GM08714 (cell line): ENCODE measurements around the gene PCP2.

ENCODE experiments used
- H3K4me3 ChIP-seq: fragments of 200-500 bp; sonication (Bioruptor generic); 2 replicates; pipeline ENCODE4 v1.5.1; 2014; ENCODE audit warnings: mild to moderate bottlenecking, low read length, inconsistent platforms
- ZNF274 ChIP-seq: IDR thresholded peaks from 2 replicates; pipeline ENCODE4 v1.6.1; 2012; ENCODE audit warnings: mild to moderate bottlenecking, low read depth, low read length

The PCP2 gene

DNA sequence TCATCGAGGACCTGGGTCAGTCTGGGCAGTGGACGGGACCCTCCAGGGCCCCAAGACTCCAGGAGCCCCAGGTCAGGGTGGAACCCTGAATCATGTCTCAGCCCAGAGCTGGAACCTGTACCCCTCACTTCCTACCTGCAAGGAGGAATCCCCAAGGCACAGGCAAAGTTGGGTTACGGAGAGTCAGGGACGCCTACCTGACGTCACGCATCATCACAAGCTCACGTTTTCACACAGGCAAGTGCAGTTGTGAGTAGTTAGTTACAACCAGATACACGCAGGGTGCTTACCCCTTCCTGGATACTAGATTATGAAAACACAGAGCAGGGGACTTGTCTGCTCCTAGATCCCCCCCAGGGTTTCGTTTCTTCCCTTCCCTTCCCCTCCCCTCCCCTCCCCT lies 37.3 kb upstream of the PCP2 start:
- no peak overlapping the region for H3K4me3 ChIP-seq

DNA sequence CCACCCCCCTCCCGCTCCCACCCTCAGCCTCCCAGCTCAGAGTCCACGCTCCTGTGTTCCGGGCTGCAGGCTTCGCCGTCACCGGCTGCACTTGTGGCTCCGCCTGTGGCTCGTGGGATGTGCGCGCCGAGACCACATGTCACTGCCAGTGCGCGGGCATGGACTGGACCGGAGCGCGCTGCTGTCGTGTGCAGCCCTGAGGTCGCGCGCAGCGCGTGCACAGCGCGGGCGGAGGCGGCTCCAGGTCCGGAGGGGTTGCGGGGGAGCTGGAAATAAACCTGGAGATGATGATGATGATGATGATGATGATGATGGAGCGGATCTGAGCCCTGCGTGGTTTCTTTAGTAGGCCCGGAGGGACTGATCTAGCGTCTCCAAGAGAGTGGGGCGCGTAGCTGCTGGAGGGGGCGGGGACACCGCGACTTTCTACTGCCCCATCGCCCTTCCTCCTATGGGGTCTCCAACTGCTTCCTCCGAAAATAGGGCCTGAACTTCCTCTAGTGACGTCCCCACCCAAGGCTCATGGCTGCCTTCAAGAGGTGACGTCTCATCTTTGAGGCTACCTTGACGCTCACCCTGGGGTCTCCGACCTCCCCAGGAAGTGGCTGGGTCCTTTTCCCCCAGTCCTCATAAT lies 36.7 kb upstream of the PCP2 start:
- no peak for TF ChIP-seq ZNF274
- no peak overlapping the region for H3K4me3 ChIP-seq

More for the DNA sequence above, 37.3 kb upstream of the PCP2 start:
- TF ChIP-seq ZNF274: no peak

DNA sequence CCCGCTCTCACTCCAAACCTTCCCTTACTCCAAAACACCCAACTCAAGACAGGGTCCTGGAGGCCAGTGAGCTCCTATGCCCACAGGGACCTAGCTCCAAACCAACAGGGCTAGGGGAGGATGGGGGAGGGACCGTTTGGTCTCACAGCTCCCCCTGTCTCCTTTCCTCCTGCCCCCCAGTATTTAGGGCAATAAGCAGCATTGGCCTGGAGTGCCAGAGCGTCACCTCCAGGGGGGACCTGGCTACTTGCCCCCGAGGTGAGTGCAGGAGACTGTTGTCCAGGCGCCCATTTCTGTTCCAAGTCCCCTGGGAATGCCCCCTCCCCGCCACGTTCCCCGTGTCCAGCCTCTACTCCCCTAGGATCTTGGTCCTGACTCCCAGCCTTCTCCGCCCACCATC lies 36.1 kb upstream of the PCP2 start:
- no peak overlapping the region for H3K4me3 ChIP-seq
- TF ChIP-seq ZNF274: no peak

DNA sequence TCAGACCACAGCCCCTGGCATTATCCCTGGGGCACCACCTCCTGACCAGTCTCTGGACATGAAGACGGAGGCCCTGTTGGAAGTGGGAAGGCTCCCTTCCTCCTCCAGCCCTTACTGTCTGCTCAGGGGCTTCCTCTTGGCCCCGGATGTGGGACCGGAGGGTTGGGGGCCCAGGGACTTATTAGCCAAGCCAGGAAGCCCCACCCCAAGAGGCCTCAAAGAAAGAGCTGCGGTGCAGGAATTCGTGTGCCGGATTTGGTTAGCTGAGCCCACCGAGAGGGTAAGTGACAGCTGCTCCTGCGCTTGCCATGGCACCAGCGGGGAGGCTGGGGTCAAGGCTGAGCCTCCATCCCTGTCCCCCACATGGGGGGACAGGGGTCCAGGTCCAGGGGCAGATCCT lies 35.3 kb upstream of the PCP2 start, which contains the start of gene RETN:
Gene RETN (plus strand): TSS at position 208 of the 400 bp plus-strand sequence. CDS start 278 bp downstream, outside the sequence.
- TF ChIP-seq ZNF274: no peak
- H3K4me3 ChIP-seq: no peak within 1 kb of the TSS

DNA sequence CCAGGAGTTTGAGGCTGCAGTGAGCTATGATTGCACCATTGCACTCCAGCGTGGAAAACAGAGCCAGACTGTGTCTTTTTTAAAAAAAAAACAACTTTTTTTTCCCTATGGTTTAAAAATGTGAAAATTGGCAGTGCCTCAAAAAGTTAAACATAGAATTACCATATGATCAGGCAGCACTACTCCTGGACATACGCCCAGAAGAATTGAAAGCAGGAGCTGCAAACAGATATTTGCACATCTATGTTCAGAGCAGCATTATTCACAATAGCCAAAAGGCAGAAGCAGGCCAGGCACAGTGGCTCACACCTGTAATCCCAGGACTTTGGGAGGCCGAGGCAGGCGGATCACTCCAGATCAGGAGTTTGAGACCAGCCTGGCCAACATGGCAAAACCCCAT lies 31.6 kb upstream of the PCP2 start:
- no peak for TF ChIP-seq ZNF274

DNA sequence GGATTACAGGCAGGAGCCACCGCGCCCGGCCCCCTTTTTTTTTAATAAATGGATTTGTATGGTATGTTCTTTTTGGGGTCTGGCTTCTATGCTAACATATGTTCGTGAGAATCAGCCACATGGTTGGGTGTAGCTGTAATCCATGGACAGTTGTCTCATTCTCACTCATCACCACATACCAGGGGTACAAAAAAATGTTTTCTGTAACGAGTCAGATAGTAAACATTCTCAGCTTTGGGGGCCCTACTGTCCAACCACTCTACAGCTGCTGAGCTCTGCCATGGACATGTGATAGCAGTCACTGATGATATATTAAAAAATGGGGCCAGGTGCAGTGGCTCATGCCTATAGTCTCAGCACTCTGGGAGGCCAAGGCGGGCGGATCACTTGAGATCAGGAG lies 30.2 kb upstream of the PCP2 start:
- TF ChIP-seq ZNF274: no peak
- no peak overlapping the region for H3K4me3 ChIP-seq

More for the DNA sequence above, 31.6 kb upstream of the PCP2 start:
- no peak overlapping the region for H3K4me3 ChIP-seq

DNA sequence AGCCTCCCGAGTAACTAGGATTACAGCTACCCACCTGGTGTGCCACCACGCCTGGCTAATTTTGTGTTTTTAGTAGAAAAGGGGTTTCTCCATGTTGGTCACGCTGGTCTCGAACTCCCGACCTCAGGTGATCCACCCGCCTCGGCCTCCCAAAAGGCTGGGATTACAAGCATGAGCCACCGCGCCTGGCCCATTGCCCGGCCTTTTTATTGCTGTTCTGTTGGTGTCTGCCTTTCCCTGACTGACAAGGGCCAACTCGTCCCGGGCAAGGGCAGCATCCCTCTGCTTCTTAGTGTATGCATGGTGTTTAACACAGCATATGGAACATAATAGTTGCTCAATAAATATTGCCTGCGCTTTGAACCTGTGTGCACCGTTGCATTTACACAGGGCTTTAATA lies 29.1 kb upstream of the PCP2 start:
- no peak for TF ChIP-seq ZNF274

DNA sequence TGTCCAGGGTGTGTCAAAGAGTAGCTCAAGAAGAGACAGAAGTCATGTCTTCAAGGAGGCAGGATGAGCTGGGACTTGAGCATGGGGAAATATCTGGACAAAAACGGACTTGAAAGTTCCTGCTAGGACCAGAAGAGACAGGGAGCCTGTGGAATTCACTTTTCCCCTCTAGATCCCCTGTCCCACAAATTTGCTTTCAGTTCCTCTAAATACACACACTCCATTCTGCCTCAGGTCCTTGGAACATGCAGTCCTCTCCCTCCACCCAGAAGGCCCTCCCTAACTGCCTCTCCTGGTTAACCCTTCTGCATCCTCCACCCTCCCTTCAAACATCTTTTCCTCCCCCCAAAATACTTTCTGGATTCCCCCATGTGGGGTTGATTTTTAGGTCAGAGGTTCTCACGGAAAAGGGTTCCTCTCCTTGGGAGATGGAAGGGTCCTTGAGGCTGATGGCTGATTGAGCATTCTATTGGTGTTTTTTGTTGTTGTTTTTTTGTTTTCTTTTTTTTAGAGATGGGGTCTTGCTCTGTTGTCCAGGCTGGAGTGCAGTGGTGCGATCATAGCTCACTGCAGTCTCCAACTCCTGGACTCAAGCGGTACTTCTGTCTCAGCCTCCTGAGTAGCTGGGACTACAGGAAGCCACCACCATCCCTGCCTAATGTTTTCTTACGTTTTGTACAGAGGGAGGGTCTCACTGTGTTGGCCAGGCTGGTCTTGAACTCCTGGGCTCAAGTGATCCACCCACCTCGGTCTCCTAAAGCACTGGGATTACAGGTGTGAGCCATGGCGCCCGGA lies 28.4 kb upstream of the PCP2 start:
- no peak for TF ChIP-seq ZNF274
- no peak overlapping the region for H3K4me3 ChIP-seq

More for the DNA sequence above, 29.1 kb upstream of the PCP2 start:
- no peak overlapping the region for H3K4me3 ChIP-seq

DNA sequence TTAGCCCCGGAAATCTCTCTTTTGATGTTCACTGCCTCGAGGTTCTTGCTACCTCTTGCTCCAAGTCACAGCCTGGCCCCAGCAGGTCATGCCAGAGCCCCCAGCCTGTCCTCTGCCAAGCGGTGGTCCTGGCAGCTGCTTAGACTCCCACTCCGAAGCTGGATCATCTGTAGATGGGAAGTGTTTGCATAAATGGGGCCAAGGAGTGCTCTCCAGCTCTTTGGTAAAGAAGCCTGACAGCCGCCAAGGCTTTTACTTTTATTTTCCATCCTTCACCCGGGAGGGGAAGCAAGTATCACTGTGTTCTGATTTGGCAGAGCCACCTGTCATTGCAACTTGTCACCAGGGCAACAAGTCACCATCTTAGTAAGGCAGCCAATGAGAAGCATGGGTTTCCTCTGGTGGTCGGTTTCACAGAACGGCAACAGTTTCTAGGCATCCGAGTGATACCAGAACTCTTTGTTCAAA lies 24.7 kb upstream of the PCP2 start:
- H3K4me3 ChIP-seq: peak overlapping the region; percentile 1; the same call in 1 of the 2 replicates
- TF ChIP-seq ZNF274: no peak

DNA sequence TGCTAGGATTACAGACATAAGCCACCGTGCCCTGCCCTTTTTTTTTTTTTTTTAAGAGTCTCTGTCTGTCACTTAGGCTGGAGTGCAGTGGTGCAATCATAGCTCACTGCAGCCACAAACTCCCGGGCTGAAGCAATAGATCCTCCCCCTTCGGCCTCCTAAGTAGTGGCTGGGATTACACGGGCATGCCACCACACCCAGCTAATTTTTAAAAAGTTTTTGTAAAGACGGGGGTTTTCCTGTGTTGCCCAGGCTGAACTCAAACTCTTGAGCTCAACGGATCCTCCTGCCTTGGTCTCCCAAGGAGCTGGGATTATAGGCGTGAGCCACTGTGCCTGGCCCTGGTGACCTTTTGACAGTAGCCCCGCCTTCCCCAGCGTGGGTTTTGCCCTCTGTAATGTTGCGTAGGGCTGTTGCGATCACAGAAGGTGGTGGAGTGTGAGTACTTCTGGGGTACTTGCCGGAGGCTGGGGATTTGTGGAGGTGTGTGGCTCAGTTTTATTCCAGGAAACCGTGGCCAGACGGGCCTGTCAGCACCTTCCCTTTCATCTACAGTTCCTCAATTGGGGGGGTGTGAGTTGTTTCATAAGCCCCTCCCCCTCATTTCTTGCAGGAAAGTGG lies 23.7 kb upstream of the PCP2 start:
- no peak for TF ChIP-seq ZNF274
- H3K4me3 ChIP-seq: no peak overlapping the region

DNA sequence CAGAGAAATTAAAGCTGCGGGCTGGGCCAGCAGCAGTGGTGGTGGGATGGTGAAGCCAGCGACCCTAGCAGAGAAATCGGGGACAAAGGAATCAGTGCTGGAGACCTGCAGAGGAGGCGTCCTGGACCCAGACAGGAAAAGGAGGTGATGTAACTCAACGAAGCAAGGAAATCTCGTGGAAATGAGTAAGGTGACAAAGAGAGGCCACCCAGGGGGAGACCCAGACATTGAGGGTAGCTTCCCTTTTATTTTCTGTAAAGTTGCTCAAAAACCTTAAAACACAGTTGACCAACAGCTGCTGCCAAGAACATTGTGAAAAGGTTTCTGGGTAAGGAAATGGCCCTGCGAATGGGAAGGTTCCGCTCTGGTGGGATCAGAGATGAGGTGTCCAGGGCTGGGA lies 22.1 kb upstream of the PCP2 start:
- TF ChIP-seq ZNF274: no peak
- H3K4me3 ChIP-seq: no peak overlapping the region

DNA sequence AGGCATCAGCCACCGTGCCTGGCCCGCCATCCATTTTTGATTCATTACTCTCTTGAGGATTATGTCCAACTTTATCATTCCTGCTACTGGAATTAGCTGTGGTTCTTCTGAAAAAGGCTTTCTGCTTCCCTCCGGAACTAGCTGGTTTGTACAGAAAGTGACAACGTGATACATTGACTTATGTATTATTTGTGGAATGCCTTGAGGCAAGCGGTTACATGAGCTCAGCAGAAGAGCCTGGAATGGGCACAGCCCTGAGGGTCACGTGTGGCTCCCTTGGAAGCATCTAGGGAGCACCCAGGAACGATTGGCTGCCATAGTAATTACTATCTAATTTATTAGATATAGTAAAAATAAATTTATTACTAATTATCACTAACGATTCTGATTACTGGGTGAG lies 20.9 kb upstream of the PCP2 start:
- no peak overlapping the region for H3K4me3 ChIP-seq
- no peak for TF ChIP-seq ZNF274

DNA sequence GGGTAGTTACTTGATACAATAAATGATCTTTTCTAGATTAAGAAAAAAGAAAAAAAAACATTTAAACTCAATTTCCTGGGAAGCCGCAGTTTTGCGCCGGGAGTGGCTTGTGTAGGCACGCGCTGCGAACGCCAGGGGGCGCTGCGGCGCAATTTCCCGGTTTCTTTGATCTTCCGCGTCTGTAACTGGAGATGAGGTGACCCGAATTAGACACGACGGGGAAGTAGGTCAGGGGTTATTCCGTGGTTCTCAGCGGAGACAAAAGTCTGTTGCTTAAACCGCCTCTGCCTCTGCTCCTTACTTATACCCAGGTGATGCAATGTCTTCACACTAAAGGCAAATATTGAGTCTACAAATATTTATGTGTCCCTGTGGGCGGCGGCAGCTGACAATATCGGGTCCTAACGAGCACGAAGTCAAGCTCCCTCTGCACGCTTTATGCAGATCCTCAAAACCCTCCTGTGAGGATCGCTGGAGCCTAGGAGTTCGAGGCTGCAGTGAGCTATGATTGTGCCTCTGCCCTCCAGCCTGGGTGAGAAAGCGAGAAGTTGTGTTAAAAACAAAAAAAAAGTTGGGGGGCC lies 18.6 kb upstream of the PCP2 start:
- peak overlapping the region; percentile 21; the same call in 1 of the 2 replicates for H3K4me3 ChIP-seq
- TF ChIP-seq ZNF274: no peak

DNA sequence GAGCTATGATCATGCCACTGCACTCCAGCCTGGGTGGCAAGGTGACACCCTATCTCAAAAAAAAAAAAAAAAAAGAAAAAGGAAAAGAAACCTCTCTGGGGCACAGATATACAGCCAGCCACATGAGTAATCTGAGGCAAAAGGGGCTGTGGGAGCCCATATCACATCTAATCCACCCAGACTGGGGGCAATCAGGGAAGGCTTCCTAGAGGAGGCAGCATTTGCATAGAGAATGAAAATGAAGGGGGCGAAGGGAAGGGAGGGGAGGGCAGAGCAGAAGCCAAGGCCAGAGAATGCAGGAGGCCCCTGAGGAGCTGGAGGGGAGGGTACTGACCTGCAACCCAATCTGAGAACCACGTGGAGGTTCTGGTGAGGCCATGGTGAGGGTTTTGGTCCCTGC lies 16.6 kb upstream of the PCP2 start:
- no peak for TF ChIP-seq ZNF274
- no peak overlapping the region for H3K4me3 ChIP-seq
